Left lung (tissue), 10 donors: Measurements from ENCODE around the gene LPO. TPM values are rescaled to one million over a fixed set of nuclear protein-coding genes. Genes with fewer than 3 reads are reported as not detected.

ENCODE experiments used
- ATAC-seq: fragments of 200-7000 bp; cut with Tn5 transposase; one replicate; pipeline ENCODE4 v1.9.1; 2020; ENCODE audit warnings: moderate library complexity
- DNase-seq, 4 donors: peaks; one replicate each; pipeline ENCODE4 v3.0.0-alpha.2; 2013 to 2020
- H3K27ac ChIP-seq, 2 donors: fragments of 200-600 bp; sonication (generic) in 1 of 2; one replicate each; pipeline versions ENCODE4 v1.5.0 to v1.8.0; 2020 to 2021
- H3K27me3 ChIP-seq, 2 donors: fragments of 200-600 bp; sonication (generic) in 1 of 2; one replicate each; pipeline versions ENCODE4 v1.5.0 to v1.8.0; 2020 to 2021
- H3K36me3 ChIP-seq, 2 donors: fragments of 200-600 bp; sonication (generic) in 1 of 2; one replicate each; pipeline versions ENCODE4 v1.5.0 to v1.8.0; 2020 to 2021
- H3K4me1 ChIP-seq, 2 donors: fragments of 200-600 bp; one replicate each; pipeline ENCODE4 v1.8.0; 2021
- H3K4me3 ChIP-seq, 2 donors: fragments of 200-600 bp; sonication (generic) in 1 of 2; one replicate each; pipeline versions ENCODE4 v1.5.0 to v1.8.0; 2020 to 2021; ENCODE audit warnings: mild to moderate bottlenecking in 1 of 2
- H3K9me3 ChIP-seq, 2 donors: fragments of 200-600 bp; sonication (generic) in 1 of 2; one replicate each; pipeline versions ENCODE4 v1.5.0 to v1.8.0; 2020 to 2021
- CTCF ChIP-seq, 2 donors: fragments of 200-600 bp; sonication (generic) in 1 of 2; IDR thresholded peaks; one replicate each; pipeline versions ENCODE4 v1.5.0 to v1.8.0; 2021; ENCODE audit warnings: antibody characterized with exemption in 2 of 2
- intact Hi-C, 2 donors: fragments of 100-400 bp; cut with DNase I; formaldehyde crosslinking; loops; one replicate each; pipeline versions ENCODE4 v1.11.2 to v1.14.2; 2022
- polyA plus RNA-seq, 6 donors: library from polyadenylated mRNA; unstranded; fragments of 120-200 nt; gene quantifications; one replicate each; pipeline ENCODE4 v1.2.1, GENCODE V29; 2013; ENCODE audit not compliant: insufficient read length in 6 of 6
- total RNA-seq, 2 donors: library from RNA; stranded (reverse); fragmentation: NEBNext Ultra II Directional; extraction: Animal tissue kit (Norgen Biotek cat#: 25700); gene quantifications; one replicate each; pipeline ENCODE4 v1.2.1, GENCODE V29; 2021
- donor health status: DM: no; HTN: yes; CAD: no.
- donor health status: DM: no; HTN: no; CAD: no.

Gene LPO
- total and polyA plus RNA-seq, 8 donors = 0.10 to 0.24 (median 0.14) TPM; not detected in 1

GRCh38 chr17:58275417-58275816, 37.0 kb downstream of the LPO start:
- ATAC-seq = no peak
- peaks cover 7 to 41% of the 10 kb centered on the region in 2 donors for H3K27me3 ChIP-seq
- no peaks in the 10 kb centered on the region for H3K36me3 ChIP-seq
- no peak for DNase-seq
- H3K27ac ChIP-seq = no peak overlapping the region
- H3K4me3 ChIP-seq = no peak overlapping the region
- no peaks in the 10 kb centered on the region for H3K9me3 ChIP-seq
- intact Hi-C loops = no loop called here
- no peak for TF ChIP-seq CTCF (IDR thresholded peaks at IDR 0.05)
- H3K4me1 ChIP-seq = peaks cover 4 to 34% of the 10 kb centered on the region in 2 donors

GRCh38 chr17:58276423-58276822, 38.0 kb downstream of the LPO start:
- TF ChIP-seq CTCF (IDR thresholded peaks at IDR 0.05) = no peak
- H3K27ac ChIP-seq = no peak overlapping the region
- intact Hi-C loops = no loop called here
- ATAC-seq (no peak), DNase-seq (no peak)
- peaks cover 4 to 37% of the 10 kb centered on the region in 2 donors for H3K4me1 ChIP-seq
- H3K9me3 ChIP-seq = no peaks in the 10 kb centered on the region
- H3K36me3 ChIP-seq = no peaks in the 10 kb centered on the region
- no peak overlapping the region for H3K4me3 ChIP-seq
- peaks cover 7 to 48% of the 10 kb centered on the region in 2 donors for H3K27me3 ChIP-seq

GRCh38 chr17:58277107-58277801, 38.9 kb downstream of the LPO start:
- no peaks in the 10 kb centered on the region for H3K9me3 ChIP-seq
- DNase-seq = no peak
- ATAC-seq = peak; percentile 35
- intact Hi-C loops = no loop called here
- peaks cover 4 to 37% of the 10 kb centered on the region in 2 donors for H3K4me1 ChIP-seq
- no peaks in the 10 kb centered on the region for H3K36me3 ChIP-seq
- peaks cover 7 to 48% of the 10 kb centered on the region in 2 donors for H3K27me3 ChIP-seq
- H3K27ac ChIP-seq = no peak overlapping the region
- peak; percentile 16 to 32 for TF ChIP-seq CTCF (IDR thresholded peaks at IDR 0.05)
- no peak overlapping the region for H3K4me3 ChIP-seq

GRCh38 chr17:58277802-58278595, 39.6 kb downstream of the LPO start:
- no peaks in the 10 kb centered on the region for H3K9me3 ChIP-seq
- peak in 1 of 4 donors; percentile 81 for DNase-seq
- no peak for TF ChIP-seq CTCF (IDR thresholded peaks at IDR 0.05)
- H3K4me1 ChIP-seq = peaks cover 4 to 37% of the 10 kb centered on the region in 2 donors
- intact Hi-C loops = no loop called here
- H3K36me3 ChIP-seq = no peaks in the 10 kb centered on the region
- peak overlapping the region in 1 of 2 donors; percentile 9 for H3K4me3 ChIP-seq
- no peak overlapping the region for H3K27ac ChIP-seq
- H3K27me3 ChIP-seq = peaks cover 7 to 45% of the 10 kb centered on the region in 2 donors
- no peak for ATAC-seq

GRCh38 chr17:58278661-58279015, 40.3 kb downstream of the LPO start:
- Histone ChIP-seq H3K9me3 (no peaks in the 10 kb centered on the region), H3K27me3 (peaks cover 7 to 38% of the 10 kb centered on the region in 2 donors), H3K36me3 (no peaks in the 10 kb centered on the region), H3K4me3 (peak overlapping the region; percentile 3 to 30), H3K27ac (no peak overlapping the region), H3K4me1 (peaks cover 4 to 37% of the 10 kb centered on the region in 2 donors)
- ATAC-seq (peak; percentile 50), DNase-seq (peak in 2 of 4 donors; percentile 24 to 69)
- TF ChIP-seq CTCF (IDR thresholded peaks at IDR 0.05) = no peak
- intact Hi-C loops = no loop called here
